ENCODE data around the gene SASH1.

- no peak for TF ChIP-seq YY1 (IDR thresholded peaks at IDR 0.05; ENCODE audit: insufficient read depth, insufficient read length)
- TF ChIP-seq ZNF274 (IDR thresholded peaks at IDR 0.05; ENCODE audit: low read depth, low read length), result no peak
- no peak for TF ChIP-seq SUZ12 (IDR thresholded peaks at IDR 0.05; ENCODE audit: extremely low read depth, insufficient read depth, insufficient read length)
Measured at GRCh38 chr6:148340586-148341297, 1.9 kb upstream of the SASH1 start.
